ENCODE results near the gene DAPK2.

Gene DAPK2

DNA sequence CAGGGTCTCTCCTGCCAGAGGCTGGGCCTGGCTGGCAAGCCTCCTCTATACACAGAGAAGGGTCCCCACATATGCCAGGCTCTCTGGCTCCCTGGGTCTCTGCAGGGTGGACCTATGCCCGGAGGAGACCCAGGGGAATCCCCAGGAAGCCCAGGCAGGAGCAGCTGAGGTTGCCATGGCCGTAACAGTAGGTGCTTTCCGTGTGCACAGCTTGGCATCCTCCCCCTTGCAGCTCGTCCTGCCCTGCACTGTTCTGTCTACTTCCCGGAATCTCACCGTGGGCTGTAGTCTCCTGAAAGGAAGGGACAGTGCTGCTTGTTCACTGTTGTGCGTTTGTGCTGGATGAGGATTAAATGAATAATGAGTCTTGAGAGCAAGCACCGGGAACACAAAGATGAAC is 47.8 kb downstream of the DAPK2 start:
- DNase-seq, result no peak

DNA sequence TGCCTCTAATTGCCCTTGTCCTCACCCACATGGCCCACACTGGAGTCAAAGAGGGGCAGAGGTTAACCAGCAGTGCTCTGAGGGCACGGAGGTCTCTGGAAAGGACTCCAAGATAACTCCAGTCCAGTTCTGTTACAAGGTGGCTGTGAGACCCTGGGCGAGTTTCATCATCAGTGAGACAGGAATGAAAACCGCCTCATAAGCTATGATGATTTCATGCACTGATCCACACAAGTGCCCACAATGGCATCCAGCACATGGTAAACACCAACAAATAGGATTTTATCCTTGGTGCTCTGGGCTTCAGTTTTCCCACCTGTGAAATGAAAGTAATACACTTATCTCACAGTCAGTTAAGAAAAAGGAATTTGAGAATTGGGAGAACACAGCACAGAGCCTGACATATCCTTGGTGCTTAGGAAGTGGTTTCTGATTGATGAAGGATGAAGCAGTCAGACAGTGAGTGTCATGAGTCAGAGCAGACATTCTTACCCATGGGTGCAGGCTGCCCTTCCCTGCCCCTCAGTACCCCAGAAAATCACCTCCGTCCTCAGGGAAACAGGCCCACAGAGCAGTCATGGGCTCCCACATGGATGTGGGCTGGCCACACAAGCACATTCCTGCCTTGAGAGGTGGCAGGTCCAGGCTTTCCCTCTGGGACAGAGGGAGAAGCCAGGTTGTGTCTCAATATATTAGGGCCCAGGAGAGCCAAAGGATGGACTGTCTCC is 48.4 kb downstream of the DAPK2 start:
- no peak for DNase-seq

DNA sequence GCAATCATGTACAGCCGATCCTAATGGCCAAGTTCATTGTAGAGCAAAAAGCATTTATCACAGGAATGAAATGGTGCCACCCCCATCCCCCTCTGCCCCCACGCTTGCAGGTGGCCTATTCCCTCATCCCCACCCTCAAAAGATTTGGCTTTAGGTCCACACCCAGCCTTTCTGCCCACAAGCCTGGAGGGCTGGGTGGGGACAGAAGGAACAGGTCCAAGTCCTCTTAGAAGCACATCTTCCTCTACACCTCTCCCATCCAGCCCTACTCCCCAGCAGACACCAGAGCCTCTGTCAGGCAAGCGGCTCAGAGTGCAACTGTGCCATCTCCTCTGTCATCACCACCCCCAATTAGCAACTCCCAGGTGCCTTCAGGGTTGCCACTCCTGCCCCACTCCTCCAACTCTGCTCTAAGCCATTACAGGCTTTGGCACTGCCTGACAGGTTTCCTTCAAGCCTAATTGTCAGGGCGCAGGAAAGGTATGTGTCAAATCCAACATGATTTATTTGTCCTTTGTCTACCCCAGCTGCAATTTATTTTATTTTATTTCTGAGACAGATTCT is 49.4 kb downstream of the DAPK2 start:
- DNase-seq, result no peak

DNA sequence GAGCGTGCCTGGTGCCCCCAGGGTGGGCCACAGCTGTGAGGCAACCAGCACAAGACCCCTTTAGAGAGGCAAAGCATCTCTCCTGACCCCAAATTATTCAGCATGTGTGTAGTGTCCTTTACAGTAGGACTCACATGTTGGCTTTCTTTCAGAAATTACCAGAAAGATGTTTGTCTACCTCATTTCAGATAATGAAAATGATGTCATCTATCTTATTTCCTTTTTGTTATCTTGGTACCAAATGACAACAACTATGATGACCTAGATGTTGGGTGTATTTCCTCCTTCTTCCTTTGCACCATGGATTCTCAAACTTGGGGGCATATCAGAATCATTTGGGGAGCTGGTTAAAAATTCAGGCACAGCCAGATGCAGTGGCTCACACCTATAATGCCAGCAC is 50.5 kb downstream of the DAPK2 start:
- DNase-seq, result no peak

DNA sequence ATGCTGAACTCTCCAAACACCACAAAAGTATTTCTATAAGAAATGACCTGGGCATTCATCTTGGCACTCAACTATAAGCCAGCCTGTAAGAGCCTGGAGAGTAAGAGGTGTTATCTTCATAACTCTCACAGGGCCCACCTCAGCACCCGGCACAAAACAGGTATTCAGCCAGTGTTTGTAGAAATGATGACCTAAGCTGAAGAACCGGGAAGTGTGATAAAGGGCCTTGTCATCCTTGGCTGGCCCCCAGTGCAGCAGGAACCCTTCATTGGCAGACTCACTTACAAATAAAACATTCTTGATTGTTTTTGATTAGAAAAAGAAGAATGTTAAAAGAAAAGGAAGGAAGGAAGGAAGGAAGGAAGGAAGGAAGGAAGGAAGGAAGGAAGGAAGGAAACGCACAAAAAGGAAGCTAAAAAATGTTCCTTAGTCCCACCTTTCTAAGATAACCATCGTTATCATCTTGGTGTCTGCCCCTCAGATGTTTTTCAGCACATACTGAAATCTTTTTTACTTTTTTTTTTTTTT is 52.1 kb downstream of the DAPK2 start:
- no peak for DNase-seq

DNA sequence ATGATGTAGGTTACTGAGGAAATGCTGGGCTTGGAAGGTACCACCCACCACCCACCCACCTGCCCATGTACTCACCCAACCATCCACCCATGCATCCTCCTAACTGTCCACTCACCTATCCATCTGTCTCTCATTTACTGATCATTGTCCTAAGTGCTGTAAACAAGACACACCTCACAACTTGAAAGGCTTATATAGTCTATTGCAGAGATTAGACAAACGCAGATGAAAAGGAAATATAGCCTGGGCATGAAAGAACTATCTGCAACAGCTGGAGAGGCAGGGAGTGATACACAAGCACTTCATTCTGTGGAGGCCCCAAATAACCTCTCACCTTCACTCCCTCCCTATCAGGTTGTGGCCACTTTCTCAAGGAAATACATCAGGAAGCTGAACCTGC is 54.0 kb downstream of the DAPK2 start:
- DNase-seq, result no peak

DNA sequence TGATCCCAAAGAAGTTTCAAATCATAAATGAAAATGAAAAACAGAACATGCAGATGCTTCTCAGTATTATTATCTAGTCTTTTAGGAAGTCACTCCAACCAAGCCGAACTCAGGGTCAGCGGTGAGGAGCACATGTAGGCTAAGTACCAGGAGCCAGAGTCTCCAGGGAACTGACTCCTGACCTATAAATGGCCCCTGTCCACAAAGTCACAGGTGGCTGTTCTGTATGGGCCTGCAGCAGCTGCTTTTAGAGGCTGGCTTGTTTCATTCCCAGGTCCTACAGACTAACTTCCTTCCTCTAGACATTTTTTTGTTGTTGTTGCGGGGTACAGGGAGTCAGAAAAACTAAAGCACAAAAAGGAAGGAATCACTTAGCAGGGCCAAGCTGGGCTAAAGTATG is 54.6 kb downstream of the DAPK2 start:
- no peak for DNase-seq

DNA sequence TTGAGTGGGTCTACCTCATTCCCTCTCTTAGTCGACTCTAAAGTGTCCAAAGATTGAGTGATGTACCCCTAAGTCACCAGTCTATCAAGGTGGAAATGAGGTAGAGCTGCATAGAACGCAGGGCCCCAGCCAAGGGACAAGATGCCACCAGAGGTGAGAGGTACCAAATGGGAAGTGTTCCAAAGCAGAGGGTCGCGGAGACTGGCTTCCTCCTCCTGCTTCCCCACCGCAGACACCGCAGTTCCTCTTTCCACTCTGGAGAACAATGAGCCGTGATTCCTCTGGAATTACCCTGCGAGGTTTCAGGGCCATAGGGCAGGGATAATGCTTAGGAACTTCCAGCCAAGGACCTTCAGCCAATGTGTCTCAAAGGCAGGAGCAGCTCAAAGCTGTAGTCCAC is 55.8 kb downstream of the DAPK2 start:
- DNase-seq, result no peak

DNA sequence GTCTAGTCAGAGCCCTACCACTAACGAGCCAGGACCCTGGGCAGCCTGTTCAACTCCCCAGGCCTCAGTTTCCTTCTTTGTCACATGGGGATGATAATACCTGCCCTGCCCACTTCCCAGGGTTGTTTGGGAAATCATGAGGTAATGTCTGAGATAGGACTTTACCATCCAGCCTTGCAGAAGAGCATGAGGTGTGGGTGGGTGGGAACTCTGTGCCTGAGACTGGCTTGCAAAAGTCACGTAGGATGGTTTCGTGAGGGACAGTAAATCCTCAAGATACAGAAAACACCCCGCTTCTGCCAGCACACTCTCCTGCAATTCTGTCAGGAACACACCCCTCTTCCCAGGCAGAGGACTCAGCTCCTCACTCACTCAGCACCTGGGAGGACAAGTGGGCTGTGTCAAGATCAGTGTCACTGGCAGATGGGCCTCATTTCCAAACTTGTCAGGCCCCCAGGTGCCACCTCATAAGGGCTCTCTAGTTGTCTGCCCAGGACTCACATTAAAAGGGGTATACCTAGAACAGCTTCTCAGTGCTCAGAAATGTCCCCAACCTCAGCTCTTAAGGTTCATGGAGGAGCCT is 58.4 kb downstream of the DAPK2 start:
- DNase-seq, result no peak

DNA sequence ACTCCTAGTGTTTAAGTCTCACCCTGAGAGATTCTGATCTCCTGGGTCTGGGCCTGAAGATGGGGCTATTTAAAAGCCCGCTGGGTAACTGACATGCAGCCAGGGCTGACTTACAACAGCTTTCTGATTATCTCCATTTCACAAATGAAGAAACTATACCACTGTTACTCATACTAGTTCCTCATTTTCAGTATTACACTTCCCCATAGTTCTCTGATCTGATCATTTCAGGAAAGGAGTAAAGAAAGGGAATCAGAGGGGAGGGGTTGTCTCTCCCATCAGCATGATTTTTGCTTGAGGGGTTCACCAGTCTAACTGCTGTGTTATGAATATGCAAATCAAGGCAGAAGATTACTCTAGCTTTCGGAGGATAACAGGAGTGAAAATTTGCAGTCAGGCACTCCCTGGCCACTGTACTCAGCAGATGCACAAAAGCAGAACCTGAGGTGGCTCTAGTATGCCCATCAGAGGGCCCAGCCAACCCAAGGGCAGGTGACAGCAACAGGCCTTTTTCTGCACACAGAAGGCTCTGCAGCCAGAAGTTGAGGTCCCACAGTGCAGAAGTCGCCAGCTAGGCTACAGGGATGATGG is 59.4 kb downstream of the DAPK2 start:
- DNase-seq, result peak in 1 of 51 donors; percentile 13

DNA sequence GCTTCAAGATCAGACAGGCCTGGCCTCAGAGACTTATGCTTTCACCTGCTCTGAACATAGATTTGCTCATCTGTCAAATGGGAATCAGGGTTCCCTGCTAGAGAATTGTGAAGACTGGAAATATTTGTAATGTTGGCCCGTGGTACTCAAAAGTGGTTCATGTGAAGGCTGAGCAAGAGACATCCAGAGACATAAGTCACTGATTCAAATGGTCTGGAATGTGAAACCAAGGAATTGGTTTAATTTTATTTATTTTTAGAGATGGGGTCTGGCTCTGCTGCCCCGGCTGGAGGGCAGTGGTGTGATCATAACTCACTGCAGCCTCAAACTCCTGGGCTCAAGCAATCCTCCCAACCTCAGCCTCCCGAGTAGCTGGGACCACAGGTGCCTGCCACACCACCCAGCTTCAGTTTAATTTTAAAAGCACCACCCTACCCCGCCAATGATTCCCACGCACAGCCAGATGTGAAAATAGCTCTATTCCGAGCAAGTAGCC is 60.1 kb downstream of the DAPK2 start:
- no peak for DNase-seq

DNA sequence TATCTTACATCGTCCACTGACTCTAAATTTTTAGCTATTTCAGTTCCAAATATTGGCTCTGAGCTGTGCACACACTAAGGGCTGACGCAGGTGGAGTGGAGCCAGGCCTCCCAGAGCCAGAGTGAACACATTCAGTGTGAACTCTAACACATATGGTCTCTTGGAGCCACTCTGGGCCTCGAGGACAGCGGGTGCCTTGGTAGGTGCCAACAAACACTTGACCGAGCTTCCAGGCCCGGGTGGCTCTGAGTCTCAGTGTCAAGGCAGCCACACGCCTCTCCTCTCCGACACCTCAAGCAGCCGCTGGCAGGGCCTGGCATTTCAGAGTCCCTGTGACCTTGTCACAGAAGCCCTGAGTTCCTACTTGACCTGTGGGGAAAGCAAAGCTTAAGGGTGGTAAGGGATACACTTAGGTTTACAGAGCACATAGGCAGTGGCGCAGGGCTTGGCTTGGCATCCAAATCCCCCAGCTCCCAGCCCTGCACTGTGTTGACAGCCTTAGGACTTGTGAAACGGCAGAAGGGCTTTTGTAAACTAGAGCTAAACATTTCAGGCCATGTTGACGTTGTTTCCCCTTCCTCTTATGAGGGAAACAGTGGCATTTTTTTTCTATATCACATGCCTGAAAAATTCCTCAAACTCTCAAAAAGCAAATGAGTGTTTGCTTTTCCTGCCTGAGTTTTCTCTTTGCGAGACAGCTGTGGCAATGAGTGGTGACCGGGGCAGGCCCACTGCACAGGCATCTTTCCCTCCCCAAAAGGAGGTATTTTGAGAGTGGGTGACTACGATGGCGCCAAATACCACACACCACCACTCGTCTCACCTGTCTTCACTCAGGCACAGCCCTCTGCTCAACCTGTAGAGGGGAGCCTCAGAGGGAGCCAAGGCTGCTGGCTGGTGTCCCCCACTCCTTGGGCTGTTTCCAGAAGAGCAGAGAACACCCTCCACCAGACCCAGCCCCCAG is 60.8 kb downstream of the DAPK2 start:
- DNase-seq, result peak in 19 of 51 donors; percentile 4 to 40 (median 13)

DNA sequence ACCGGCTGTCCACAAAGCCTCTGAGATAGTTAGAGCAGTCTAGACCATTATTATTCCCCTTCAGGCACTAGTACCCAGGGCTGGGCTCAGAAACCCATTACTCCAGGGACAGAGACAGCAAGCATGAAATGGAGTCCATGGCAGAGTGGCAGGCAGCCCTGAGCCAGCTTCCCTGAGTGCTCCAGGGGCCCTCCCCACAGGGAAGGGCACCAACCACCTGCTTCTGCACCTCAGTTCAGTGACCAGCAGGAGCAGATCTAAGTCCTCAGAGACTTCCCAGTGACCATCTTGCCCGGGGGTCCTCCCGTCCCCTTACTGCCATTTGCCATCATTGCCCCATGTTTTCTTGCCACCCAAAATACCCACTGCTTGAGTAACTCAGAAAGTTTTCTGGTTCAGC is 62.0 kb downstream of the DAPK2 start:
- DNase-seq, result no peak

DNA sequence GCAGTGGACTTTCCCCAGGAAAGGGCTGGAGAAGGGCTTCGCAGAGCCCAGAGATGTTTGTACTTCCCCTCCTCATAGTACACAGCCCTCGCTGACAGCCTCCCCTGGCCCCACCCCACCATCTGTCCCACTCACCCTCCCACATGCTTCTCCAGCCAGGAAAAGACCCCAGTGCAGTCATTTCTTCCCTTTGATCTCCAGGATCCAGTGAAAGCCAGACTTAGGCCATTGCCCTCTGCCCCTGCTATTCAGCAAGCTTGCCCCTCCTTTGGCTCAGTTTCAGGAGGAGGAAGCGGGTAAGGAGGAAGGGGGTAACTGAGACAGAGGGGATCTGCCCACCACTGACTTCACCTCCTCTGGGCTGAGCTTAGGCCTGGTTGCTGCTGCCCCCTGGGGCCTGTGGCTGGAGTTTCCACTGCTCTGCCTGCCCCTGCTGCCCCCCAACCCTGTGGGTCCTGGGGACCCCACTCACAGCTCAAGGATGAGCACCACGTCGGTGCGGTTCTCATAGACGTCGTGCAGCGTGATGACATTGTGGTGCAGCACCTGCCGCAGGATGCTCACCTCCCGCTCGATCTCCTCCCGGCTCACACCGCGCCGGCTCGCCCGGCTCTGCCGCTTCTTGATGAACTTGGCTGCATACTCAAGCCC is 63.1 kb downstream of the DAPK2 start:
- DNase-seq, result no peak

DNA sequence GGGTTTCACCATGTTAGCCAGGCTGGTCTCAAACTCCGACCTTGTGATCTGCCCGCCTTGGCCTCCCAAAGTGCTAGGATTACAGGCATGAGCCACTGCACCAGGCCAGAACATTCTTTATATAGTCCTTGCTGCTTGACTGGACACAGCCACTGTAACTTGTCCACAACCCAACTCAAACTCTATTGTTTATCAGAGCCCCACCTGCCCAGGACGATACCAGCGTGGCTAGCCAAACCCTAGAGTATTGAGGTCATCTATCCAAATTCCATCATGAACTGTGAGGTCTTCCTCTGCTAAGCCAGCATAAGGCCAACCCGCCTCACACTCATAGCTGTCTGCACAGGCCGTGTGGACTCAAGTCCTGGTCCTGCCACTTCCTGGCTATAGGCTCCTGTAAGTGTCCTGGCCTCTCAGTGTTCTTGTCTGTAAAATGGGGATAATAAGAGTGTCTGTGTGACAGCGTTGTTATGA is 63.9 kb downstream of the DAPK2 start:
- DNase-seq, result no peak

DNA sequence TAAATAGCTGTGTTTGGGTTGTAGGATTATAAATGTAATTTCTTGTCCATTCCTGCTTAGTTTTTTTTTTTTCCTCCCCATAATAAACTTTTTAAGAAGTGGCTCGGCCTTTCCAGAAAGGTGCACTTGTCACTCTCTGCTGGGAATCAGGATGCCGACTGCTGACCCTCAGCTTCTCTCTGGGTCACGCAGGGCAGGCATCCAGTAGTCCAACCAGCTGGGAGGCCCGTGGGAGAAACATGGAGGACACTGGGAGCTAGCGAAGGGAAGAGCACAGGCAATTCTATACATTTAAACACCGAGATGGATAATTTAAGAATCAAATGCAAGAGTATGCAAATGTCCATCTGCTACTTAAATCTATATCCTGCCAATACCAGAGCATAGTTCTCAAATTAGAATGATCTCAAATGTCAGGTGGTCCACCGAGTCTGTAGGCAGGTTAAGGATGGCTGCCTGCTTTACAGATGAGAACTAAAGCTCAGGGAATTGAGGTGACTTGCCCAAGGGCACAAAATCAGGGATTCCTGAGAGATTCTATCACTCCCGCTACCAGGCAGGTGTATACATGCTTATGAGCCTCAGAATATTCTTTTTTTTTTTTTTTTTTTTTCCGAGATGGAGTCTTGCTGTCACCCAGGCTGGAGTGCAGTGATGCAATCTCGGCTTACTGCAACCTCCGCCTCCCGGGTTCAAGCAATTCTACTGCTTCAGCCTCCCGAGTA is 64.5 kb downstream of the DAPK2 start:
- DNase-seq, result no peak

DNA sequence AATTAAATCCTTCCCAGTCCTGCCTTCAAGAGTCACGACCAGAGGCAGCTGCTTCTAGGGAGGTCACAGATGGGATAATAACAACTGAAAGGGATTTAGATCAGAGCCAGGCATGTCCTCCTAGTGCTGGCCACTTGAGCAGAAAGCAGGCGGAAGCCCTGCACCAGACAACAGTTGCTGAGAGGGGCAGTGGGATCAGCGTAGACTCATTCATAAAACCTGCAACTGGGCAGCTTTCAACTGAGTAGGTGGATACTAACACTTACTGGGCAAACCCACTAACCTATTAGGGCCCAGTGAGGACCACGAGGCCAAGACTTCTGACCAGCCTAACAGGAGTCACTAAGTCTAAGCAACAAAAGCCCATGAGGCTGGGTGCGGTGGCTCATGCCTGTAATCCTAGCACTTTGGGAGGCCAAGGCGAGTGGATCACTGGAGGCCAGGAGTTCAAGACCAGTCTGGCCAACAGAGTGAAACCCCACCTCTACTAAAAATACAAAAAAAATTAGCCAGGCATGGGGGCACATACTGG is 67.0 kb downstream of the DAPK2 start:
- DNase-seq, result no peak

DNA sequence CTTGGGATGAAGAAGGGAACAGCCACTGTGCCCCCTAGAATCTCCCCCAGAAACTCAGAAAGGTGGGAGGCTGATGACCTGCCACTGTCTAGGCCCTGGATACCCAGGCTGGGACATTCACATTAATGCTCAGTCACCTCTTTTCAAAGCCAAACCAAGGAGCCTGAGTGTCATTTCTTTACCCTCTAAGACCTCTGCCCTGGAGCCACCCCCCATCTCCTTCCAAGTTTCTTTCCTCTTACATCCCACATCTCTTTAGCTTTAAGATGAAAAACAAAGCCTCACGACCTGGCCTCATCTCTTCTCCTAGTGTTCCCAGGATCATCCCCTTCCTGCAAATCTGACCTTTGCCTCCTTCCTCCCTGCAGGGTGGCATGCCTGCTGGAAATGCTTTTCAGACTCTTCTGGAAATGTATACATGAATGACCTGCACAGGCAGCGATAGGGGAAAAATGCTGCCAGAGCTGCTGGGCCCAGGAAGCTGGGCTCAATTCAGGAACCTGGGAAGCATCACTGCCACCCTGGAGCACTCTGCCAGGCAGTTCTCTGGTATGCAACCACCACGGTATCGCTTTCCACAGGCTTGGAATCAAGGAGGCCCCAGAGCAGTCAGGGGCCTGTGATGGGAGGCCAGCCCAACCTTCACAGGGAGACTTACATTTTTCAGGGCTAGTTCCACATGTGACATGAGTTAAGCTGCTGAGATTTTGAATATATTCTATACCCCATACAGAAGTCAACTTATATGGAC is 67.6 kb downstream of the DAPK2 start:
- no peak for DNase-seq

DNA sequence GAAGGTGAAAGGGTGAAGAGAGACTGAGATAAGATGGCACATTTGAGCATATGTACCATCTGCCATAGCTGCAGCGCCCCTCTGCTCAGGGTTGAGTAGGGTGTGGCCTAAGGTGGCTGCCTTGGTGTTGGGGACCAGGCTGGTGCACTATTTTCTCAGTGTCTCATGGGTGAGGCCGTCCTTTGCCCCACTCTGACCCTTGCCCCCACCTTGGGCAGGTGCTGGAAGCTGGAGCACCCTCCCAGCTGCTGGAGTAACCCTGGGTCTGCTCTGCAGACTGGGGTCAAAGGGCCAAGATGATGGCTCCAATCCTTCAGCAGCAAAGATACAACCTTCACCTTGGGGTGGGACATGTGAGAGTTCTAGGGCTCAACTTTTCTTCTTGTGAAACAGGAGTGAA is 69.2 kb downstream of the DAPK2 start:
- DNase-seq, result no peak

Measured in hypothalamus (tissue), 51 donors.